HepG2 (cell line): ENCODE data around the gene CBFA2T2. TPM values are rescaled to one million over a fixed set of nuclear protein-coding genes. Genes with fewer than 3 reads are reported as not detected.

ENCODE experiments used
- KAT8 ChIP-seq: IDR thresholded peaks from 2 replicates; pipeline ENCODE4 v1.6.1; 2016; ENCODE audit warnings: missing genetic modification reagents, missing compliant biosample characterization
- NR2C2 ChIP-seq: sonication (generic); formaldehyde crosslinking; IDR thresholded peaks from 2 replicates; pipeline ENCODE4 v1.4.0; 2020; ENCODE audit warnings: missing genetic modification reagents, mild to moderate bottlenecking, moderate library complexity, borderline replicate concordance
- REL ChIP-seq: sonication (generic); formaldehyde crosslinking; conservative IDR thresholded peaks from 2 replicates; pipeline ENCODE4 v1.8.0; 2022; ENCODE audit warnings: mild to moderate bottlenecking, missing genetic modification reagents, moderate library complexity
- RORA ChIP-seq: sonication (generic); formaldehyde crosslinking; IDR thresholded peaks from 2 replicates; pipeline ENCODE4 v1.5.0; 2020; ENCODE audit warnings: mild to moderate bottlenecking, missing genetic modification reagents, moderate library complexity
- SIN3A ChIP-seq: IDR thresholded peaks from 2 replicates; pipeline ENCODE4 v1.6.1; 2011; ENCODE audit warnings: low read depth, mild to moderate bottlenecking, control low read depth, low read length, borderline replicate concordance
- ZFP62 ChIP-seq: sonication (generic); formaldehyde crosslinking; IDR thresholded peaks from 2 replicates; pipeline ENCODE4 v1.4.0; 2020; ENCODE audit warnings: missing genetic modification reagents
- ZNF17 ChIP-seq: sonication (generic); formaldehyde crosslinking; IDR thresholded peaks from 2 replicates; pipeline ENCODE4 v1.5.0; 2020; ENCODE audit warnings: mild to moderate bottlenecking, missing genetic modification reagents
- ZNF44 ChIP-seq: sonication (generic); formaldehyde crosslinking; IDR thresholded peaks from 2 replicates; pipeline ENCODE4 v1.5.1; 2020; ENCODE audit warnings: mild to moderate bottlenecking, missing genetic modification reagents
- ZNF546 ChIP-seq: sonication (generic); formaldehyde crosslinking; conservative IDR thresholded peaks from 2 replicates; pipeline ENCODE4 v1.8.1; 2023; ENCODE audit warnings: mild to moderate bottlenecking, missing genetic modification reagents
- ZNF557 ChIP-seq: sonication (generic); formaldehyde crosslinking; IDR thresholded peaks from 2 replicates; pipeline ENCODE4 v1.4.0; 2020; ENCODE audit warnings: missing genetic modification reagents
- ZNF7 ChIP-seq: IDR thresholded peaks from 2 replicates; pipeline ENCODE4 v1.6.1; 2016; ENCODE audit warnings: missing biosample characterization, missing genetic modification reagents
- ZNF883 ChIP-seq: sonication (generic); formaldehyde crosslinking; IDR thresholded peaks from 2 replicates; pipeline ENCODE4 v1.5.1; 2020; ENCODE audit warnings: mild to moderate bottlenecking, missing genetic modification reagents; ENCODE audit errors: not compliant biosample characterization
- polyA plus RNA-seq, 8 experiments: library from polyadenylated mRNA; depleted of rRNA in 3 of 8; stranded (reverse) in 7 of 8; unstranded in 1 of 8; fragments of >200 nt; fragmentation: Illumina TruSeq in 4 of 8; extraction: Trizol in 4 of 8; gene quantifications; 2 replicates each; pipeline versions ENCODE4 v1.2.1 to v1.2.3, GENCODE V29; 2011 to 2016; ENCODE audit warnings: low read depth in 4 of 8, missing spikeins in 1 of 8, mixed read lengths in 1 of 8; ENCODE audit not compliant: insufficient read depth in 1 of 8
- total RNA-seq, 5 experiments: library from RNA; depleted of rRNA; stranded (reverse); fragments of >200 nt; fragmentation: Illumina TruSeq; extraction: Trizol; gene quantifications; 2 replicates each; pipeline ENCODE4 v1.2.3, GENCODE V29; 2016; ENCODE audit warnings: low read depth in 1 of 5
- TF ChIP-seq, protein P1 (sequence below): IDR thresholded peaks from 2 replicates; pipeline ENCODE4 v1.6.1; 2016; ENCODE audit warnings: low read depth, borderline replicate concordance
- TF ChIP-seq, protein P2 (sequence below): sonication (generic); formaldehyde crosslinking; IDR thresholded peaks from 2 replicates; pipeline ENCODE4 v1.5.0; 2020; ENCODE audit warnings: mild to moderate bottlenecking, missing genetic modification reagents
- TF ChIP-seq, protein P3 (sequence below): sonication (generic); formaldehyde crosslinking; IDR thresholded peaks from 2 replicates; pipeline ENCODE4 v1.4.0; 2020; ENCODE audit warnings: missing genetic modification reagents
- TF ChIP-seq, protein P4 (sequence below): sonication (generic); formaldehyde crosslinking; IDR thresholded peaks from 2 replicates; pipeline ENCODE4 v1.4.0; 2020; ENCODE audit warnings: missing genetic modification reagents, borderline replicate concordance
- TF ChIP-seq, protein P5 (sequence below): sonication (generic); formaldehyde crosslinking; IDR thresholded peaks from 2 replicates; pipeline ENCODE4 v1.4.0; 2020; ENCODE audit warnings: missing genetic modification reagents

The CBFA2T2 gene
- total and polyA plus RNA-seq, 2 of the 13 experiments (the other 11 are each of a cell fraction or from before 2014, with no cell fraction given), result 6.3 to 21.2 TPM

DNA sequence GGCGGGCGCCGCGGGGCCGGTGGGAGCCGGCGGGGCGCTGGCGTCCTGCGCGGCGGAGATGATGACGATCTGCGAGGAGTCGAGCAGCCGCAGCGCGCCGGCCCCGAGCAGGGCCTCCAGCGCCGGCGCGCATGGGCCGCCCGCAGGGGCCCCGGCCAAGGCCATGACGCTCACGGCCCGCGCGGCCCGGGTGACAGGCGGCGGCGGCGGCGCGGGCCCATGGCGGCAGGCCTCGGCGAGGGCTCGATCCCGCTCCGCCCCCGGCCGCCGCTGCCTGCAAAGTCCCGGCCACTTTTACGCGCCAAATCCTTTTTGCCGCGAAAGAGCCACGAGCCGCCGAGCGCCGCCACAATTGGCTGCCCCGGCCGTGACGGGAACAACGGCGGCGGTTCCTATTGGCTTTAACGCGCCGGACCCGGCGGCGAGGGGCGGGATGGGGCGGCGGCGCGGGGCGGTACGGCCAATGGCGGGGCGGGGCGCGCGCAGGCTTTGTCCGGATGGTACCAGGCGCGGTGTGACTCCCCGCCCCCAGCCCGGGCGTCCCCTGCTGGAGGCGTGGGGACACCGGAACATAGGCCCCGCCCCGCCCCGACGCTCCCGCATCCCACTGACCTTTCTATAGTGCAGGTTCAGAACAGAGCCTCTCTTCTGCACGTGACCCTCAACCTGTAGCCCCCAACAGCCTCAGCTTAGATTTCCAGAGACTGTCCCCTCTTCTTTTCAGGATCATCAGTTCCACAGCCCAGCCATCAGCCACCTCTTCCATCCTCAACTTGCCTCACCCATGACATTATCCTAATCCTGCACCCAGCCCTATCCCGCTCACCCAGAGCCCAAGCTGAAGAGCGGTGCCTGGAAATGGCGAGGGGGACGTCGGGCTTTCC lies 196.4 kb downstream of the CBFA2T2 start, which contains the start of gene E2F1 (continued):
- TF ChIP-seq ZFP62 (no peak), NR2C2 (CRISPR knock-in tag) (no peak; the same call in 1 of the 2 replicates), SIN3A (peak; percentile 97), ZNF7 (no peak), RORA (CRISPR knock-in tag) (no peak), KAT8 (CRISPR knock-in tag) (peak; percentile 77), ZNF546 (CRISPR knock-in tag) (peak; percentile 98), ZNF883 (peak; percentile 54), ZNF557 (CRISPR knock-in tag) (peak; percentile 84; the same call in 1 of the 2 replicates), ZNF17 (no peak), ZNF44 (CRISPR knock-in tag) (no peak), REL (CRISPR knock-in tag) (peak; percentile 99)
- TF ChIP-seq, protein P1, sequence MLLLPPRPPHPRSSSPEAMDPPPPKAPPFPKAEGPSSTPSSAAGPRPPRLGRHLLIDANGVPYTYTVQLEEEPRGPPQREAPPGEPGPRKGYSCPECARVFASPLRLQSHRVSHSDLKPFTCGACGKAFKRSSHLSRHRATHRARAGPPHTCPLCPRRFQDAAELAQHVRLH (CRISPR knock-in tag), result 0 out of 2 replicates have a peak, but pooled peaks have one; percentile 55
- TF ChIP-seq, protein P2, sequence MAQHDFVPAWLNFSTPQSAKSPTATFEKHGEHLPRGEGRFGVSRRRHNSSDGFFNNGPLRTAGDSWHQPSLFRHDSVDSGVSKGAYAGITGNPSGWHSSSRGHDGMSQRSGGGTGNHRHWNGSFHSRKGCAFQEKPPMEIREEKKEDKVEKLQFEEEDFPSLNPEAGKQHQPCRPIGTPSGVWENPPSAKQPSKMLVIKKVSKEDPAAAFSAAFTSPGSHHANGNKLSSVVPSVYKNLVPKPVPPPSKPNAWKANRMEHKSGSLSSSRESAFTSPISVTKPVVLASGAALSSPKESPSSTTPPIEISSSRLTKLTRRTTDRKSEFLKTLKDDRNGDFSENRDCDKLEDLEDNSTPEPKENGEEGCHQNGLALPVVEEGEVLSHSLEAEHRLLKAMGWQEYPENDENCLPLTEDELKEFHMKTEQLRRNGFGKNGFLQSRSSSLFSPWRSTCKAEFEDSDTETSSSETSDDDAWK (CRISPR knock-in tag), result no peak
- TF ChIP-seq, protein P3, sequence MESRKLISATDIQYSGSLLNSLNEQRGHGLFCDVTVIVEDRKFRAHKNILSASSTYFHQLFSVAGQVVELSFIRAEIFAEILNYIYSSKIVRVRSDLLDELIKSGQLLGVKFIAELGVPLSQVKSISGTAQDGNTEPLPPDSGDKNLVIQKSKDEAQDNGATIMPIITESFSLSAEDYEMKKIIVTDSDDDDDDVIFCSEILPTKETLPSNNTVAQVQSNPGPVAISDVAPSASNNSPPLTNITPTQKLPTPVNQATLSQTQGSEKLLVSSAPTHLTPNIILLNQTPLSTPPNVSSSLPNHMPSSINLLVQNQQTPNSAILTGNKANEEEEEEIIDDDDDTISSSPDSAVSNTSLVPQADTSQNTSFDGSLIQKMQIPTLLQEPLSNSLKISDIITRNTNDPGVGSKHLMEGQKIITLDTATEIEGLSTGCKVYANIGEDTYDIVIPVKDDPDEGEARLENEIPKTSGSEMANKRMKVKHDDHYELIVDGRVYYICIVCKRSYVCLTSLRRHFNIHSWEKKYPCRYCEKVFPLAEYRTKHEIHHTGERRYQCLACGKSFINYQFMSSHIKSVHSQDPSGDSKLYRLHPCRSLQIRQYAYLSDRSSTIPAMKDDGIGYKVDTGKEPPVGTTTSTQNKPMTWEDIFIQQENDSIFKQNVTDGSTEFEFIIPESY (CRISPR knock-in tag), result no peak
- TF ChIP-seq, protein P4, sequence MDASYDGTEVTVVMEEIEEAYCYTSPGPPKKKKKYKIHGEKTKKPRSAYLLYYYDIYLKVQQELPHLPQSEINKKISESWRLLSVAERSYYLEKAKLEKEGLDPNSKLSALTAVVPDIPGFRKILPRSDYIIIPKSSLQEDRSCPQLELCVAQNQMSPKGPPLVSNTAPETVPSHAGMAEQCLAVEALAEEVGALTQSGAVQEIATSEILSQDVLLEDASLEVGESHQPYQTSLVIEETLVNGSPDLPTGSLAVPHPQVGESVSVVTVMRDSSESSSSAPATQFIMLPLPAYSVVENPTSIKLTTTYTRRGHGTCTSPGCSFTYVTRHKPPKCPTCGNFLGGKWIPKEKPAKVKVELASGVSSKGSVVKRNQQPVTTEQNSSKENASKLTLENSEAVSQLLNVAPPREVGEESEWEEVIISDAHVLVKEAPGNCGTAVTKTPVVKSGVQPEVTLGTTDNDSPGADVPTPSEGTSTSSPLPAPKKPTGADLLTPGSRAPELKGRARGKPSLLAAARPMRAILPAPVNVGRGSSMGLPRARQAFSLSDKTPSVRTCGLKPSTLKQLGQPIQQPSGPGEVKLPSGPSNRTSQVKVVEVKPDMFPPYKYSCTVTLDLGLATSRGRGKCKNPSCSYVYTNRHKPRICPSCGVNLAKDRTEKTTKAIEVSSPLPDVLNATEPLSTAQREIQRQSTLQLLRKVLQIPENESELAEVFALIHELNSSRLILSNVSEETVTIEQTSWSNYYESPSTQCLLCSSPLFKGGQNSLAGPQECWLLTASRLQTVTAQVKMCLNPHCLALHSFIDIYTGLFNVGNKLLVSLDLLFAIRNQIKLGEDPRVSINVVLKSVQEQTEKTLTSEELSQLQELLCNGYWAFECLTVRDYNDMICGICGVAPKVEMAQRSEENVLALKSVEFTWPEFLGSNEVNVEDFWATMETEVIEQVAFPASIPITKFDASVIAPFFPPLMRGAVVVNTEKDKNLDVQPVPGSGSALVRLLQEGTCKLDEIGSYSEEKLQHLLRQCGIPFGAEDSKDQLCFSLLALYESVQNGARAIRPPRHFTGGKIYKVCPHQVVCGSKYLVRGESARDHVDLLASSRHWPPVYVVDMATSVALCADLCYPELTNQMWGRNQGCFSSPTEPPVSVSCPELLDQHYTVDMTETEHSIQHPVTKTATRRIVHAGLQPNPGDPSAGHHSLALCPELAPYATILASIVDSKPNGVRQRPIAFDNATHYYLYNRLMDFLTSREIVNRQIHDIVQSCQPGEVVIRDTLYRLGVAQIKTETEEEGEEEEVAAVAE (CRISPR knock-in tag), result peak; percentile 82; the same call in 1 of the 2 replicates
- TF ChIP-seq, protein P5, sequence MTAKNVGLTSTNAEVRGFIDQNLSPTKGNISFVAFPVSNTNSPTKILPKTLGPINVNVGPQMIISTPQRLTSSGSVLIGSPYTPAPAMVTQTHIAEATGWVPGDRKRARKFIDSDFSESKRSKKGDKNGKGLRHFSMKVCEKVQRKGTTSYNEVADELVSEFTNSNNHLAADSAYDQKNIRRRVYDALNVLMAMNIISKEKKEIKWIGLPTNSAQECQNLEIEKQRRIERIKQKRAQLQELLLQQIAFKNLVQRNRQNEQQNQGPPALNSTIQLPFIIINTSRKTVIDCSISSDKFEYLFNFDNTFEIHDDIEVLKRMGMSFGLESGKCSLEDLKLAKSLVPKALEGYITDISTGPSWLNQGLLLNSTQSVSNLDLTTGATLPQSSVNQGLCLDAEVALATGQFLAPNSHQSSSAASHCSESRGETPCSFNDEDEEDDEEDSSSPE (CRISPR knock-in tag), result peak; percentile 100
